Measurements from ENCODE around the gene PADI1.

The PADI1 gene

DNA sequence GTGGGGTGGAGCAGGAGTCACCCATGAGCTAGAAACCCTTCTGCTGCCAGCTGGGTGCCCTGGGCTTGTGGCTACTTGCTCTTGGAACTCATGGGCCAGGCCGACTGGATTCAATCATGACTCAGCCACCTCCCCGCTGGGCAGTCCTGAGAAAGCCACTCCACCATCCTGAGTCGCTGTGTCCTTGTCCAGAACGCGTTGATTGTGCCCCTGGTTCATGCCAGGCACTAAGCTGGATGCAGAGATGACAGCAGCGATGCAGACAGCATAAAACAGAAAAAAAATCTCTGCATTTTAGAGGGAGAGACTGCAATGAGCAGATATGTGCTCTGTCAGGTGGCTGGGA, 10.6 kb downstream of the PADI1 start:
- DNase-seq (ENCODE audit: low read depth) = no peak
- TF ChIP-seq, protein P1, sequence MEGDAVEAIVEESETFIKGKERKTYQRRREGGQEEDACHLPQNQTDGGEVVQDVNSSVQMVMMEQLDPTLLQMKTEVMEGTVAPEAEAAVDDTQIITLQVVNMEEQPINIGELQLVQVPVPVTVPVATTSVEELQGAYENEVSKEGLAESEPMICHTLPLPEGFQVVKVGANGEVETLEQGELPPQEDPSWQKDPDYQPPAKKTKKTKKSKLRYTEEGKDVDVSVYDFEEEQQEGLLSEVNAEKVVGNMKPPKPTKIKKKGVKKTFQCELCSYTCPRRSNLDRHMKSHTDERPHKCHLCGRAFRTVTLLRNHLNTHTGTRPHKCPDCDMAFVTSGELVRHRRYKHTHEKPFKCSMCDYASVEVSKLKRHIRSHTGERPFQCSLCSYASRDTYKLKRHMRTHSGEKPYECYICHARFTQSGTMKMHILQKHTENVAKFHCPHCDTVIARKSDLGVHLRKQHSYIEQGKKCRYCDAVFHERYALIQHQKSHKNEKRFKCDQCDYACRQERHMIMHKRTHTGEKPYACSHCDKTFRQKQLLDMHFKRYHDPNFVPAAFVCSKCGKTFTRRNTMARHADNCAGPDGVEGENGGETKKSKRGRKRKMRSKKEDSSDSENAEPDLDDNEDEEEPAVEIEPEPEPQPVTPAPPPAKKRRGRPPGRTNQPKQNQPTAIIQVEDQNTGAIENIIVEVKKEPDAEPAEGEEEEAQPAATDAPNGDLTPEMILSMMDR (IDR thresholded peaks at IDR 0.05; ENCODE audit: control insufficient read depth, insufficient read depth, low read depth, low read length, missing control alignments) = no peak
- no peak overlapping the region for H3K4me3 ChIP-seq (ENCODE audit: control insufficient read depth, low read depth, low read length)

DNA sequence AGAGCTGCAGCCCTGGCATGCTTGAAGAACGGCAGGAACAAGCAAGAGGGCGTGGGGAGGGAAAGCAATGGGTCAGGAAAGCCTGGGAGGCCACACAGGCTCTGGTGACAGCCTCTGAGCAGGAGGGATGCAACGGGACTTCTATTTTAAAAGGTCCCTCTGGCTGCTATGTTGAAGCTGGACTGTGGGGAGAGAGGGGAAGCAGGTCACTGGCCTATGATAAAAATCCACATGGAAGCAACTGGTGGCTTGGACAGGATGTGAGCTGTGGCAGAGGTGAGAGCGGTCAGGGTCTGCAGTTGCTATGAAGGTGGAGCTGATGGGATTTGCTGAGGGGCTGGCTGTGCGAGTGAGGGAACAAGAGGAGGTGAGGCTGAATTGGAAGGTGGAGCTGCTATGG, 11.2 kb downstream of the PADI1 start:
- no peak for DNase-seq (ENCODE audit: low read depth)
- TF ChIP-seq, protein P1 (IDR thresholded peaks at IDR 0.05; ENCODE audit: control insufficient read depth, insufficient read depth, low read depth, low read length, missing control alignments) = no peak
- H3K4me3 ChIP-seq (ENCODE audit: control insufficient read depth, low read depth, low read length) = no peak overlapping the region

DNA sequence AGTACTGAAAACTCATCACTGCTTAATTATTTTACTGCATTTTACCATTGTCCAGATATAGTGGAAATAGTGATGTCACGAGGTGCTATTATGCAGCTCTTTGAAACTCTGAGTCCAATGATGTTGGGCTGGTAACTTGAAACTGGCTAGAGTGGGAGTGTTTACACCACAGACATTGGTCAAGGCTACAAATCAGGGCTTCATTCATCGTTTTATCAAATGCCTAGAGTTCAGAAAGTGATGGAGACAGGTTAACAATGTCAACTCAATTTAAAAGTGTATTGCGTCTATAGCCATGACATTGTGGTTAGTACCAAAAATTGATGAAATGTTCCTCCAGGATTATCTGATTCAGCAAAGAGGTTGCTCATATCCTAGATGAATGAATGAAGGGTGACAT, 12.7 kb downstream of the PADI1 start:
- TF ChIP-seq, protein P1 (IDR thresholded peaks at IDR 0.05; ENCODE audit: control insufficient read depth, insufficient read depth, low read depth, low read length, missing control alignments) = no peak
- H3K4me3 ChIP-seq (ENCODE audit: control insufficient read depth, low read depth, low read length) = no peak overlapping the region
- DNase-seq (ENCODE audit: low read depth) = no peak

DNA sequence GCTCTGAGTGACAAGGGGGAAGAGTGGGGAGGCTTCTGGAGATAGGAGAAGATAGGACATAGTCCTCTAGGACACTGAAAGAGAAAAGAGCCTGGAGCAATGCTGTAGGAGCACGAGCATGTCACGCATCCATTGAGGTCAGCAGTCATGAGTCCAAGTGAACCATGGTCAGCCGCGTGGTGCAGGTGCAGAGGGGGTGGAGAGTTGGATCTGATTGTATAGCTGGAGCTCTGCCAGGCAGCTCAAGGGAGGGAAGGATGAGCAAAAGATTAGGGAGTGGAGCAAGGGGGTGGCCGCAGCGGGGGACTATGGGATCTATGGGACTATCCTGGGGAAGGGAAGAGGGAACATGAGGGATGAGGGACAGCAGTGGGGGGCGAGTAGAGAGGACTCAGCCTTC, 14.0 kb downstream of the PADI1 start:
- no peak overlapping the region for H3K4me3 ChIP-seq (ENCODE audit: control insufficient read depth, low read depth, low read length)
- TF ChIP-seq, protein P1 (IDR thresholded peaks at IDR 0.05; ENCODE audit: control insufficient read depth, insufficient read depth, low read depth, low read length, missing control alignments) = no peak
- no peak for DNase-seq (ENCODE audit: low read depth)

DNA sequence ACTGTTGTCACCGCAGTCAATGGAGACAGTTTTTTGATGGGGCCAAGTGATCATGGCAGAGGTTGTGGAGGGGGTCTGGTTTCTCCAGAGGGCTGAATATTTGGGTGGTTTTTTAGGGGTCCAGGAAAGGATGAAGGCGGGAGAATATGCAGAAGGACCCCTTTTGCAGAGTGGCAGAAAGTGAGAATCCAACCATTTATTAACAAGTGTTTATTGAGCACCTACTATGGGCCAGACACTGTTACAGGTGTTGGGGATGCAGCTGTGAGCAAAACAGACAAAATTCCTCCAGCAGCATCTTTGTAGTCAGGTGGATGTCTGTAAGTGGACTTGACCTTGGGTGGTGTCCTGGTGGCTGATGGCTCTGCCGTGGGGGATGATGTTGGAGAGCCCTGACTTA, 15.4 kb downstream of the PADI1 start:
- DNase-seq (ENCODE audit: low read depth) = no peak
- H3K4me3 ChIP-seq (ENCODE audit: control insufficient read depth, low read depth, low read length) = no peak overlapping the region
- TF ChIP-seq, protein P1 (IDR thresholded peaks at IDR 0.05; ENCODE audit: control insufficient read depth, insufficient read depth, low read depth, low read length, missing control alignments) = no peak

DNA sequence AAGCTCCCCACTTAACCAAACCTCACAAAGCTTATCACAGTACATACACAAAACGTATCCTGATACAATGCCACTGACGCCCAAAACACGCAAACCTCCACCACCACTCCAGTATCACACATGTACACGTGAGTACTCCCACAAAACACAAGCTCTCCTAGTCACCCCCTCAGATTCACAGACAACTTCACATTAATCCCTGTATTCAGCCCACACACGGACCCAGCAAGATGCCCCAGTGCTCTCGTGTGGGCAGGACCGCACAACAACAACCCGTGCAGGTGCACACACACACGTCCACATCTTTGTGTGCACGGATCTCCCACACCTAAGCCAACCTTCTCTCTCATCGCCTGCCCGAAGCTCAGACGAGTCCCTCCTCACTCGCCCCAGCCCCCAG, 17.6 kb downstream of the PADI1 start:
- H3K4me3 ChIP-seq (ENCODE audit: control insufficient read depth, low read depth, low read length) = no peak overlapping the region
- TF ChIP-seq, protein P1 (IDR thresholded peaks at IDR 0.05; ENCODE audit: control insufficient read depth, insufficient read depth, low read depth, low read length, missing control alignments) = no peak
- no peak for DNase-seq (ENCODE audit: low read depth)

DNA sequence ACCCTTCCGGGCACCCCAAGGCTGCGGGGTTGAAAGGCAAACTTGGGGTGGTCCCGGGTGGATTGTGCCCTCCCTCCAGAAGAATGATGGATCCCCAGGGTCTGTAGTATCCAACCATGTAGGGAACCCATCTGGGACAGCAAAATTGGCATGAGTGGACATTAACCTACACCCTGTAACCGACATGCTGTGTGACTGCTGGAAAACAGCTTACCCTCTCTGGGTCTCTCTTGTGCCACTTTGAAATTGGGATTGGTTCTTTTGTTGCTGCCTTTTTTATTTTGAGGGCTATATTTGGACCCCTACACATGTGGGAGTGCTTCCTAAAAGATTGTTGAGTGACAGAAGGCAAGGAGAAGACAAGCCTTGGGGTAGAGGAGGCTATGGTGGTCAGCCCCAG, 19.5 kb downstream of the PADI1 start:
- H3K4me3 ChIP-seq (ENCODE audit: control insufficient read depth, low read depth, low read length) = no peak overlapping the region
- no peak for DNase-seq (ENCODE audit: low read depth)
- TF ChIP-seq, protein P1 (IDR thresholded peaks at IDR 0.05; ENCODE audit: control insufficient read depth, insufficient read depth, low read depth, low read length, missing control alignments) = no peak

Measured in AG09309 (cell line).